T-helper 2 cell treated with Interferon-gamma antibody and Interleukin-4, amounts not matched to agents 100 ng/mL and 5 ng/mL, for 36 hours (primary cell): Measurements from ENCODE around the gene LCOR. TPM values are rescaled to one million over a fixed set of nuclear protein-coding genes. Genes with fewer than 3 reads are reported as not detected.
"Not testable (repeated sequence)": the region's sequence is repeated elsewhere in the genome, so short reads cannot be mapped to it uniquely, and the experiment has no call there.

Experiments used
- intact Hi-C: fragments of 100-400 bp; cut with micrococcal nuclease; formaldehyde crosslinking; loops from one replicate; pipeline ENCODE4 v1.15.1; 2023
- total RNA-seq: library from RNA; stranded (reverse); gene quantifications from 2 replicates; pipeline ENCODE4 v1.2.3, GENCODE V29; 2022

Gene LCOR
- 25.1 and 31.4 TPM in 2 replicates for total RNA-seq

GRCh38 chr10:96831867-96832720, at the start of gene LCOR:
LCOR (plus strand) TSS chr10:96832298; CDS start chr10:96949058, 116,760 bp downstream.
- intact Hi-C loops: loop anchor here (1.0 to 10.0 kb wide), 7 partner anchors 246 to 927 kb away; partner anchors contain the start of genes ARHGAP19, CC2D2B, FRAT2 and PI4K2A

- intact Hi-C loops: no loop called here
Observed at GRCh38 chr10:96784253-96784652, 47.8 kb upstream of the LCOR start.

- intact Hi-C loops: loop anchor here (1.0 kb wide), 1 partner anchor 41 kb away; no protein-coding TSS in a partner anchor
Observed at GRCh38 chr10:96789571-96790108, 42.5 kb upstream of the LCOR start.

GRCh38 chr10:96791902-96792301, 40.2 kb upstream of the LCOR start:
- intact Hi-C loops: no loop called here

- intact Hi-C loops: no loop called here
Observed at GRCh38 chr10:96794836-96795733, 37.0 kb upstream of the LCOR start.

- intact Hi-C loops: no loop called here
Observed at GRCh38 chr10:96797485-96797884, 34.6 kb upstream of the LCOR start.

- intact Hi-C loops: no loop called here
Observed at GRCh38 chr10:96803288-96803664, 28.8 kb upstream of the LCOR start.

GRCh38 chr10:96814264-96814663, 17.8 kb upstream of the LCOR start:
- intact Hi-C loops: no loop called here

- intact Hi-C loops: not testable (repeated sequence)
Observed at GRCh38 chr10:96818971-96819370, 13.1 kb upstream of the LCOR start.

- intact Hi-C loops: no loop called here
Observed at GRCh38 chr10:96820765-96821164, 11.3 kb upstream of the LCOR start.

GRCh38 chr10:96826438-96826837, 5.7 kb upstream of the LCOR start:
- intact Hi-C loops: no loop called here

GRCh38 chr10:96828609-96829008, 3.5 kb upstream of the LCOR start:
- intact Hi-C loops: no loop called here

GRCh38 chr10:96829029-96829773, 2.9 kb upstream of the LCOR start:
- intact Hi-C loops: no loop called here

- intact Hi-C loops: loop anchor here (1.0 to 10.0 kb wide), 10 partner anchors 41 to 926 kb away; partner anchors contain the start of genes ARHGAP19, CC2D2B, FRAT2 and PI4K2A
Observed at GRCh38 chr10:96830511-96831199, 1.4 kb upstream of the LCOR start.

GRCh38 chr10:96831200-96831866, 765 bp upstream of the LCOR start:
- intact Hi-C loops: loop anchor here (1.0 to 10.0 kb wide), 7 partner anchors 245 to 927 kb away; partner anchors contain the start of genes ARHGAP19, CC2D2B, FRAT2 and PI4K2A

- intact Hi-C loops: loop anchor here (5.0 to 10.0 kb wide), 5 partner anchors 318 to 928 kb away; partner anchors contain the start of genes ARHGAP19, CC2D2B, FRAT2 and PI4K2A
Observed at GRCh38 chr10:96832721-96833219, 672 bp downstream of the LCOR start.

GRCh38 chr10:96833220-96834001, 1.3 kb downstream of the LCOR start:
- intact Hi-C loops: loop anchor here (5.0 to 10.0 kb wide), 5 partner anchors 319 to 929 kb away; partner anchors contain the start of genes ARHGAP19, CC2D2B, FRAT2 and PI4K2A

- intact Hi-C loops: loop anchor here (5.0 to 10.0 kb wide), 5 partner anchors 319 to 929 kb away; partner anchors contain the start of genes ARHGAP19, CC2D2B, FRAT2 and PI4K2A
Observed at GRCh38 chr10:96834120-96834519, 2.0 kb downstream of the LCOR start.
